HCT116 (cell line): Measurements from ENCODE around the gene C10orf90. TPM values are rescaled to one million over a fixed set of nuclear protein-coding genes. Genes with fewer than 3 reads are reported as not detected.

Experiments
- ATAC-seq: fragments of 200-7000 bp; cut with Tn5 transposase; 2 replicates; pipeline ENCODE4 v1.9.1; 2020; ENCODE audit warnings: mild to moderate bottlenecking, moderate library complexity
- BruUV-seq: library from RNA; stranded (reverse); fragments of 400-500 nt; replicated peaks from 2 replicates; lab custom pipeline; 2021; lab: Mats Ljungman, UMichigan
- CTCF ChIA-PET: fragments of 300-600 bp; sonication (Branson Sonifier 250); formaldehyde crosslinking; loops from one replicate; lab custom pipeline; 2021; ENCODE audit warnings: antibody characterized with exemption; lab: Charles Lee
- POLR2A ChIA-PET: fragments of 300-600, 350-600 bp; sonication (Branson Sonifier 250); formaldehyde crosslinking; loops from one replicate; lab custom pipeline; 2021; ENCODE audit warnings: antibody characterized with exemption; lab: Charles Lee
- RAD21 ChIA-PET, 2 experiments: fragments of 300-600 bp; sonication (Branson Sonifier 250); formaldehyde crosslinking; loops; one replicate each; lab custom pipeline; 2023; ENCODE audit warnings: low total read pairs in 2 of 2; ENCODE audit not compliant: uncharacterized antibody in 2 of 2, unreplicated experiment in 2 of 2, low non-redundant PET in 1 of 2; lab: Charles Lee
- DNase-seq: peaks from one replicate; pipeline ENCODE4 v3.0.0-alpha.2; 2010; ENCODE audit warnings: low read depth, low spot score
- H2AFZ ChIP-seq: fragments of 200-600 bp; shearing (Covaris generic), sonication (generic); 2 replicates; pipeline ENCODE4 v1.6.1; 2017; ENCODE audit warnings: low read depth, mixed run types, mixed read lengths, antibody characterized with exemption, low read length; ENCODE audit not compliant: poor library complexity, severe bottlenecking
- H3K27ac ChIP-seq: 2 replicates; pipeline ENCODE4 v1.5.1; 2012; ENCODE audit warnings: low read depth, low read length
- H3K27me3 ChIP-seq: fragments of 200-600 bp; sonication (generic); 2 replicates; pipeline ENCODE4 v1.6.1; 2016; ENCODE audit warnings: mixed run types, low read length, mixed read lengths; ENCODE audit not compliant: insufficient read depth
- H3K36me3 ChIP-seq, 2 experiments: fragments of 200-500 bp in 1 of 2; fragments of 200-600 bp in 1 of 2; sonication (Bioruptor generic) in 1 of 2; sonication (generic) in 1 of 2; 2 replicates each; pipeline versions ENCODE4 v1.5.1 to v1.6.1; 2014 to 2016; ENCODE audit warnings: low read length in 2 of 2, inconsistent platforms in 1 of 2, mixed read lengths in 1 of 2, mixed run types in 1 of 2; ENCODE audit not compliant: insufficient read depth in 2 of 2, control insufficient read depth in 1 of 2
- H3K4me1 ChIP-seq, 2 experiments: fragments of 200-600 bp in 1 of 2; sonication (generic) in 1 of 2; 2 replicates each; pipeline versions ENCODE4 v1.5.1 to v1.6.1; 2012 to 2017; ENCODE audit warnings: low read length in 2 of 2, inconsistent platforms in 1 of 2, mild to moderate bottlenecking in 1 of 2, mixed read lengths in 1 of 2, mixed run types in 1 of 2, moderate library complexity in 1 of 2; ENCODE audit not compliant: insufficient read depth in 2 of 2, control insufficient read depth in 1 of 2
- H3K4me2 ChIP-seq: fragments of 200-600 bp; sonication (generic); 2 replicates; pipeline ENCODE4 v1.6.1; 2017; ENCODE audit warnings: mixed run types, low read length, mixed read lengths
- H3K4me3 ChIP-seq, 2 experiments: fragments of 200-600 bp in 1 of 2; sonication (generic) in 1 of 2; replicated peaks in 1 of 2; 2 replicates each; pipeline ENCODE4 v1.5.1; 2011 to 2016; ENCODE audit warnings: low read length in 2 of 2, control low read depth in 1 of 2, low read depth in 1 of 2, mild to moderate bottlenecking in 1 of 2, mixed read lengths in 1 of 2, mixed run types in 1 of 2
- H3K79me2 ChIP-seq: fragments of 200-600 bp; sonication (generic); 2 replicates; pipeline ENCODE4 v1.6.1; 2017; ENCODE audit warnings: mild to moderate bottlenecking, mixed run types, low read length, moderate library complexity, mixed read lengths; ENCODE audit not compliant: insufficient read depth
- H3K9ac ChIP-seq: fragments of 200-600 bp; sonication (generic); 2 replicates; pipeline ENCODE4 v1.6.1; 2016; ENCODE audit warnings: low read length, mixed read lengths
- H3K9me2 ChIP-seq: fragments of 200-600 bp; sonication (generic), shearing (Covaris generic); 2 replicates; pipeline ENCODE4 v1.6.1; 2017; ENCODE audit warnings: mixed run types, mild to moderate bottlenecking, moderate library complexity; ENCODE audit not compliant: insufficient read depth
- H3K9me3 ChIP-seq, 2 experiments: fragments of 200-500 bp in 1 of 2; fragments of 200-600 bp in 1 of 2; sonication (Bioruptor generic) in 1 of 2; sonication (generic) in 1 of 2; 2 replicates each; pipeline ENCODE4 v1.6.1; 2014 to 2017; ENCODE audit warnings: low read length in 2 of 2, mixed read lengths in 2 of 2, inconsistent platforms in 1 of 2, low read depth in 1 of 2, mild to moderate bottlenecking in 1 of 2, mixed run types in 1 of 2, moderate library complexity in 1 of 2; ENCODE audit not compliant: control insufficient read depth in 1 of 2, insufficient read depth in 1 of 2
- H4K20me1 ChIP-seq: fragments of 200-600 bp; sonication (generic), shearing (Covaris generic); 2 replicates; pipeline ENCODE4 v1.6.1; 2017; ENCODE audit warnings: mixed run types, mild to moderate bottlenecking, moderate library complexity; ENCODE audit not compliant: insufficient read depth
- CEBPB ChIP-seq: IDR thresholded peaks from 2 replicates; pipeline ENCODE4 v1.6.1; 2012; ENCODE audit warnings: low read depth
- EGR1 ChIP-seq: IDR thresholded peaks from 2 replicates; pipeline ENCODE4 v1.6.1; 2012; ENCODE audit warnings: low read depth
- EZH2 ChIP-seq: fragments of 200-600 bp; sonication (generic); IDR thresholded peaks from 2 replicates; pipeline ENCODE4 v1.6.1; 2017; ENCODE audit warnings: antibody characterized with exemption, mixed run types
- EZH2phosphoT487 ChIP-seq: fragments of 200-600 bp; IDR thresholded peaks from 2 replicates; pipeline ENCODE4 v1.6.1; 2018; ENCODE audit warnings: antibody characterized with exemption, borderline replicate concordance
- JUND ChIP-seq: IDR thresholded peaks from 2 replicates; pipeline ENCODE4 v1.6.1; 2012
- POLR2A ChIP-seq: IDR thresholded peaks from 2 replicates; pipeline ENCODE4 v1.7.0; 2011; ENCODE audit warnings: borderline replicate concordance; ENCODE audit not compliant: insufficient read depth, insufficient read length; ENCODE audit errors: extremely low read depth
- SP1 ChIP-seq: IDR thresholded peaks from 2 replicates; pipeline ENCODE4 v1.6.1; 2012; ENCODE audit warnings: low read depth
- YY1 ChIP-seq: IDR thresholded peaks from 2 replicates; pipeline ENCODE4 v1.6.1; 2011; ENCODE audit warnings: low read length, low read depth, moderate library complexity, mild to moderate bottlenecking; ENCODE audit not compliant: insufficient replicate concordance; ENCODE audit errors: extremely low read depth
- ZNF274 ChIP-seq: fragments of 200-500 bp; sonication (Bioruptor generic); IDR thresholded peaks from 2 replicates; pipeline ENCODE4 v1.6.1; 2014; ENCODE audit warnings: mild to moderate bottlenecking, low read depth, low read length, inconsistent platforms
- intact Hi-C: fragments of 100-400 bp; cut with micrococcal nuclease; formaldehyde crosslinking; loops from 2 replicates; pipeline ENCODE4 v1.10.0; 2022
- total RNA-seq: library from RNA; stranded (reverse); gene quantifications from one replicate; pipeline ENCODE4 v1.2.1, GENCODE V29; 2021; ENCODE audit not compliant: unreplicated experiment
- TF ChIP-seq, protein P1 (sequence below): IDR thresholded peaks from 2 replicates; pipeline ENCODE4 v1.6.1; 2011; ENCODE audit warnings: mild to moderate bottlenecking, low read length, moderate library complexity; ENCODE audit not compliant: insufficient replicate concordance; ENCODE audit errors: extremely low read depth
- TF ChIP-seq, protein P2 (sequence below): IDR thresholded peaks from 2 replicates; pipeline ENCODE4 v1.6.1; 2012; ENCODE audit warnings: low read depth

The C10orf90 gene
- total RNA-seq, 1 experiment from 2014 or later = not detected

DNA sequence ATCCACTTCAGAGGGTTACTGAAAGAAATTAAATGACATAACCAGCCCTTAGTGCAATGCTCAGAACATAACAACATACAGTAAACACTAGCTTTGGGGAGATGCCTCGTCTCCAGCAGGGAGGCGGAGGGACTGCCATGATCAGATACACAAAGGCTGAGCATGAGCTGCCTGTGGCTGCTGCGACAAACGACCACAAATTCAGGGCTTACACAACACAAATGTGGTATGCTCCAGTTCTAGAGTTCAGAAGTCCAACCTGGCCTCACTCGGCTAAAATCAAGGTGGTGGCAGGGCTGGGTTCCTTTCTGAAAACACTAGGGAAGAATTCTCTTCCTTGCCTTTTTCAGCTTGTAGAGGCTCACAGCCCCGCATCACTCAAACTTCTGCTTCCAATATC lies 154.0 kb downstream of the C10orf90 start (continued):
- TF ChIP-seq, protein P1, sequence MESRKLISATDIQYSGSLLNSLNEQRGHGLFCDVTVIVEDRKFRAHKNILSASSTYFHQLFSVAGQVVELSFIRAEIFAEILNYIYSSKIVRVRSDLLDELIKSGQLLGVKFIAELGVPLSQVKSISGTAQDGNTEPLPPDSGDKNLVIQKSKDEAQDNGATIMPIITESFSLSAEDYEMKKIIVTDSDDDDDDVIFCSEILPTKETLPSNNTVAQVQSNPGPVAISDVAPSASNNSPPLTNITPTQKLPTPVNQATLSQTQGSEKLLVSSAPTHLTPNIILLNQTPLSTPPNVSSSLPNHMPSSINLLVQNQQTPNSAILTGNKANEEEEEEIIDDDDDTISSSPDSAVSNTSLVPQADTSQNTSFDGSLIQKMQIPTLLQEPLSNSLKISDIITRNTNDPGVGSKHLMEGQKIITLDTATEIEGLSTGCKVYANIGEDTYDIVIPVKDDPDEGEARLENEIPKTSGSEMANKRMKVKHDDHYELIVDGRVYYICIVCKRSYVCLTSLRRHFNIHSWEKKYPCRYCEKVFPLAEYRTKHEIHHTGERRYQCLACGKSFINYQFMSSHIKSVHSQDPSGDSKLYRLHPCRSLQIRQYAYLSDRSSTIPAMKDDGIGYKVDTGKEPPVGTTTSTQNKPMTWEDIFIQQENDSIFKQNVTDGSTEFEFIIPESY = no peak
- no peak for TF ChIP-seq CEBPB
- TF ChIP-seq EZH2 = no peak
- no peak for TF ChIP-seq EGR1
- no peak for TF ChIP-seq YY1
- no peak for TF ChIP-seq ZNF274
- TF ChIP-seq EZH2phosphoT487 = no peak
- no peak for TF ChIP-seq SP1

DNA sequence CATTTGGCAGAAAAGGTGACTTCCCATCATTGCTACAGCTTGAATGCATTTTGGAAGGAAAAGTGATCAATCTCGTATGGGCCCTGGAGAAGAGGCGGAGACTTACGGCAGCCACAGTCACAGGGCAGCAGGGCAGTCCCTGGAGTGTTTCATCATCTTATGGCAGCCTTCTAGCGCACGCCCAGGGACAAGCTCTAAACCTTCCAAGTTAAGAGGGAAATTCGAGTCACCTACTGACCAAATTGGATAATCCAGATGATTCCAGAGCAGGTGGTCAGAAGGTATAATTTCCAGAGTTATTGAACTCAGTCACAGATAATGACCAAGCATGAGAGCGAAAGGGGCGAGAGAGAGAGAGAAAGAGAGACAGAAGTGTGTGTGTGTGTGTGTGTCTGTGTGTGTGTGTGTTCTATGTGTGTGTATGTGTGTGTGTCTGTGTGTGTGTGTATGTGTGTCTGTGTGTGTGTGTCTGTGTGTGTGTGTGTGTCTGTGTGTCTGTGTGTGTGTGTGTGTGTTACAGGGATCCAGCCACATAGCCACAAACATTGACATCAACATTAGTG lies 158.5 kb downstream of the C10orf90 start:
- no peak overlapping the region for H3K27ac ChIP-seq
- no peaks in the 10 kb centered on the region for H3K36me3 ChIP-seq
- H3K9me2 ChIP-seq = no peaks in the 10 kb centered on the region
- intact Hi-C loops = no loop called here
- no peak overlapping the region for H3K4me3 ChIP-seq
- H3K9ac ChIP-seq = no peak overlapping the region
- peaks cover 53% of the 10 kb centered on the region for H3K27me3 ChIP-seq
- no peak overlapping the region for H3K4me2 ChIP-seq
- POLR2A ChIA-PET = no interaction called here
- BruUV-seq = no TSS peak
- no peaks in the 10 kb centered on the region for H3K9me3 ChIP-seq
- CTCF ChIA-PET = interaction anchor here (1.1 to 1.4 kb wide), 3 partner anchors 8 to 352 kb away, joined by 3 to 5 read pairs (median 4); no protein-coding TSS in a partner anchor
- RAD21 ChIA-PET = no interaction called here
- H2AFZ ChIP-seq = no peak overlapping the region
- H4K20me1 ChIP-seq = no peaks in the 10 kb centered on the region
- ATAC-seq = no peak
- no peak for DNase-seq
- H3K79me2 ChIP-seq = no peaks in the 10 kb centered on the region
- TF ChIP-seq ZNF274 = no peak
- no peak for TF ChIP-seq CEBPB
- no peak for TF ChIP-seq EZH2phosphoT487
- TF ChIP-seq, protein P2, sequence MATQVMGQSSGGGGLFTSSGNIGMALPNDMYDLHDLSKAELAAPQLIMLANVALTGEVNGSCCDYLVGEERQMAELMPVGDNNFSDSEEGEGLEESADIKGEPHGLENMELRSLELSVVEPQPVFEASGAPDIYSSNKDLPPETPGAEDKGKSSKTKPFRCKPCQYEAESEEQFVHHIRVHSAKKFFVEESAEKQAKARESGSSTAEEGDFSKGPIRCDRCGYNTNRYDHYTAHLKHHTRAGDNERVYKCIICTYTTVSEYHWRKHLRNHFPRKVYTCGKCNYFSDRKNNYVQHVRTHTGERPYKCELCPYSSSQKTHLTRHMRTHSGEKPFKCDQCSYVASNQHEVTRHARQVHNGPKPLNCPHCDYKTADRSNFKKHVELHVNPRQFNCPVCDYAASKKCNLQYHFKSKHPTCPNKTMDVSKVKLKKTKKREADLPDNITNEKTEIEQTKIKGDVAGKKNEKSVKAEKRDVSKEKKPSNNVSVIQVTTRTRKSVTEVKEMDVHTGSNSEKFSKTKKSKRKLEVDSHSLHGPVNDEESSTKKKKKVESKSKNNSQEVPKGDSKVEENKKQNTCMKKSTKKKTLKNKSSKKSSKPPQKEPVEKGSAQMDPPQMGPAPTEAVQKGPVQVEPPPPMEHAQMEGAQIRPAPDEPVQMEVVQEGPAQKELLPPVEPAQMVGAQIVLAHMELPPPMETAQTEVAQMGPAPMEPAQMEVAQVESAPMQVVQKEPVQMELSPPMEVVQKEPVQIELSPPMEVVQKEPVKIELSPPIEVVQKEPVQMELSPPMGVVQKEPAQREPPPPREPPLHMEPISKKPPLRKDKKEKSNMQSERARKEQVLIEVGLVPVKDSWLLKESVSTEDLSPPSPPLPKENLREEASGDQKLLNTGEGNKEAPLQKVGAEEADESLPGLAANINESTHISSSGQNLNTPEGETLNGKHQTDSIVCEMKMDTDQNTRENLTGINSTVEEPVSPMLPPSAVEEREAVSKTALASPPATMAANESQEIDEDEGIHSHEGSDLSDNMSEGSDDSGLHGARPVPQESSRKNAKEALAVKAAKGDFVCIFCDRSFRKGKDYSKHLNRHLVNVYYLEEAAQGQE = no peak
- no peak for TF ChIP-seq POLR2A
- TF ChIP-seq SP1 = no peak
- TF ChIP-seq JUND = no peak
- TF ChIP-seq, all 23 proteins: peak for 0
- no peaks in the 10 kb centered on the region for H3K4me1 ChIP-seq
